ENCODE measurements around the gene CDK5.
A peak's percentile ranks its signal among the peaks of the same experiment; 100 is the strongest.

CDK5 gene

GRCh38 chr7:151087245-151088018, 29.7 kb upstream of the CDK5 start:
- peak in 1 of 3 experiments; percentile 37 for DNase-seq (ENCODE audit: low read depth in 3 of 3)

- DNase-seq (ENCODE audit: low read depth in 3 of 3) = peak in 2 of 3 experiments; percentile 14 to 36
These were observed 29.1 kb upstream of the CDK5 start for GRCh38 chr7:151086802-151087244.

GRCh38 chr7:151085691-151086620, 28.3 kb upstream of the CDK5 start, which contains the start of gene AGAP3:
AGAP3 (plus strand) TSS chr7:151086475; CDS start chr7:151086742, 267 bp downstream.
- peak in 2 of 3 experiments; percentile 32 to 60 for DNase-seq (ENCODE audit: low read depth in 3 of 3)

GRCh38 chr7:151085329-151085690, 27.6 kb upstream of the CDK5 start:
- DNase-seq (ENCODE audit: low read depth in 3 of 3) = no peak

- DNase-seq (ENCODE audit: low read depth in 3 of 3) = no peak
These were observed 26.1 kb upstream of the CDK5 start for GRCh38 chr7:151083824-151084160.

GRCh38 chr7:151083071-151083823, 25.6 kb upstream of the CDK5 start, which contains the start of gene TMUB1:
TMUB1 (minus strand) TSS chr7:151083493; CDS start chr7:151082563, 930 bp downstream.
- DNase-seq (ENCODE audit: low read depth in 3 of 3) = peak; percentile 65 to 81 (median 67)

GRCh38 chr7:151082141-151083070, 24.7 kb upstream of the CDK5 start:
- no peak for DNase-seq (ENCODE audit: low read depth in 3 of 3)

- no peak for DNase-seq (ENCODE audit: low read depth in 3 of 3)
These were observed 23.7 kb upstream of the CDK5 start for GRCh38 chr7:151081170-151082101.

- DNase-seq (ENCODE audit: low read depth in 3 of 3) = peak; percentile 74 to 87 (median 74)
These were observed 22.9 kb upstream of the CDK5 start, which contains the start of gene FASTK for GRCh38 chr7:151080522-151081169. FASTK (minus strand) TSS chr7:151080809; CDS start chr7:151080766, 43 bp downstream.

GRCh38 chr7:151080067-151080521, 22.4 kb upstream of the CDK5 start:
- no peak for DNase-seq (ENCODE audit: low read depth in 3 of 3)

GRCh38 chr7:151079199-151079910, 21.7 kb upstream of the CDK5 start:
- DNase-seq (ENCODE audit: low read depth in 3 of 3) = no peak

- no peak for DNase-seq (ENCODE audit: low read depth in 3 of 3)
These were observed 20.7 kb upstream of the CDK5 start for GRCh38 chr7:151078233-151079040.

GRCh38 chr7:151077705-151078232, 20.1 kb upstream of the CDK5 start:
- DNase-seq (ENCODE audit: low read depth in 3 of 3) = no peak

GRCh38 chr7:151076863-151077704, 19.4 kb upstream of the CDK5 start:
- no peak for DNase-seq (ENCODE audit: low read depth in 3 of 3)

- no peak for DNase-seq (ENCODE audit: low read depth in 3 of 3)
These were observed 18.3 kb upstream of the CDK5 start for GRCh38 chr7:151075978-151076426.

- DNase-seq (ENCODE audit: low read depth in 3 of 3) = no peak
These were observed 17.9 kb upstream of the CDK5 start for GRCh38 chr7:151075662-151075971.

Data from stimulated activated CD4-positive, alpha-beta T cell treated with anti-CD3 and anti-CD28 coated beads, TNF-alpha, amount 100 ng/mL, for 24 hours (primary cell).